Omental fat pad (tissue), 4 donors: ENCODE results near the gene CORIN. TPM values are rescaled to one million over a fixed set of nuclear protein-coding genes. Genes with fewer than 3 reads are reported as not detected.

Experiments
- ATAC-seq: fragments of 150-250 bp; one replicate; pipeline ENCODE4 v1.9.1; 2016; ENCODE audit warnings: mild to moderate bottlenecking, moderate library complexity; ENCODE audit not compliant: low FRiP score
- DNase-seq: peaks from one replicate; pipeline ENCODE4 v3.0.0-alpha.2; 2019; ENCODE audit warnings: low spot score
- total RNA-seq, 4 donors: library from RNA; depleted of rRNA; stranded (reverse); fragments of >200 nt; gene quantifications; one replicate each; pipeline ENCODE4 v1.1.0, GENCODE V29; 2016
- TF ChIP-seq, protein P1 (sequence below), 3 donors: fragments of 450-650 bp; IDR thresholded peaks; one replicate each; pipeline ENCODE4 v1.5.1; 2016 to 2017; ENCODE audit warnings: antibody characterized with exemption in 3 of 3, mild to moderate bottlenecking in 3 of 3, moderate library complexity in 2 of 3

Gene CORIN
- total RNA-seq, 4 donors from 2014 or later: 0.28 to 0.48 TPM; not detected in 2

GRCh38 chr4:47863486-47863885, 25.6 kb upstream of the CORIN start:
- TF ChIP-seq, protein P1, sequence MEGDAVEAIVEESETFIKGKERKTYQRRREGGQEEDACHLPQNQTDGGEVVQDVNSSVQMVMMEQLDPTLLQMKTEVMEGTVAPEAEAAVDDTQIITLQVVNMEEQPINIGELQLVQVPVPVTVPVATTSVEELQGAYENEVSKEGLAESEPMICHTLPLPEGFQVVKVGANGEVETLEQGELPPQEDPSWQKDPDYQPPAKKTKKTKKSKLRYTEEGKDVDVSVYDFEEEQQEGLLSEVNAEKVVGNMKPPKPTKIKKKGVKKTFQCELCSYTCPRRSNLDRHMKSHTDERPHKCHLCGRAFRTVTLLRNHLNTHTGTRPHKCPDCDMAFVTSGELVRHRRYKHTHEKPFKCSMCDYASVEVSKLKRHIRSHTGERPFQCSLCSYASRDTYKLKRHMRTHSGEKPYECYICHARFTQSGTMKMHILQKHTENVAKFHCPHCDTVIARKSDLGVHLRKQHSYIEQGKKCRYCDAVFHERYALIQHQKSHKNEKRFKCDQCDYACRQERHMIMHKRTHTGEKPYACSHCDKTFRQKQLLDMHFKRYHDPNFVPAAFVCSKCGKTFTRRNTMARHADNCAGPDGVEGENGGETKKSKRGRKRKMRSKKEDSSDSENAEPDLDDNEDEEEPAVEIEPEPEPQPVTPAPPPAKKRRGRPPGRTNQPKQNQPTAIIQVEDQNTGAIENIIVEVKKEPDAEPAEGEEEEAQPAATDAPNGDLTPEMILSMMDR (IDR thresholded peaks at IDR 0.05): no peak
- DNase-seq: no peak
- no peak for ATAC-seq

- DNase-seq (no peak), ATAC-seq (no peak)
- TF ChIP-seq, protein P1 (IDR thresholded peaks at IDR 0.05): no peak
These were observed 24.4 kb upstream of the CORIN start for GRCh38 chr4:47862297-47862696.

GRCh38 chr4:47860305-47860704, 22.4 kb upstream of the CORIN start:
- no peak for DNase-seq
- no peak for ATAC-seq
- TF ChIP-seq, protein P1 (IDR thresholded peaks at IDR 0.05): no peak

- TF ChIP-seq, protein P1 (IDR thresholded peaks at IDR 0.05): no peak
- ATAC-seq (no peak), DNase-seq (no peak)
These were observed 20.1 kb upstream of the CORIN start for GRCh38 chr4:47858006-47858405.

GRCh38 chr4:47856713-47857112, 18.8 kb upstream of the CORIN start:
- DNase-seq (no peak), ATAC-seq (no peak)
- TF ChIP-seq, protein P1 (IDR thresholded peaks at IDR 0.05): no peak

- ATAC-seq (no peak), DNase-seq (no peak)
- TF ChIP-seq, protein P1 (IDR thresholded peaks at IDR 0.05): no peak
These were observed 17.5 kb upstream of the CORIN start for GRCh38 chr4:47855350-47855749.

DNA sequence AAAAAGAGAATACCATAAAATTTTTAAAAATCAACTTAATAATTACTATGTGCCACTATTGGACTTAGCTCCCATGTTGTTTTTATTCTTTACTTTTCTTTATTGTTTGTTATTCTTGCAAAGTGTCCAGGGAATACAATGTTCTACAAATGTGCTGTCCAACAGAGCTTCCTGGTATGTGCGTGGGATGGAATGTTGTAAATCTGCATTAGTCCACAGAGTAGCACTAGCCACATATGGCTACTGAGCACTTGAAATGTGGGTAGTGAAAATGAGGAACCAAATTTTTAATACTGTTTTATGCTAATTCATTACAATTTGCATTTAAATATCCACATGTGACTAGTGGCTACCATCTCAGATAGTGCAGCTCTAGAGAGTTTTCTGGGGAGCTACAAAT, 14.3 kb upstream of the CORIN start:
- TF ChIP-seq, protein P1 (IDR thresholded peaks at IDR 0.05): no peak
- ATAC-seq: no peak

More for the DNA sequence above, 14.3 kb upstream of the CORIN start:
- DNase-seq: no peak
